ENCODE measurements around the gene ATG5.

The ATG5 gene

DNA sequence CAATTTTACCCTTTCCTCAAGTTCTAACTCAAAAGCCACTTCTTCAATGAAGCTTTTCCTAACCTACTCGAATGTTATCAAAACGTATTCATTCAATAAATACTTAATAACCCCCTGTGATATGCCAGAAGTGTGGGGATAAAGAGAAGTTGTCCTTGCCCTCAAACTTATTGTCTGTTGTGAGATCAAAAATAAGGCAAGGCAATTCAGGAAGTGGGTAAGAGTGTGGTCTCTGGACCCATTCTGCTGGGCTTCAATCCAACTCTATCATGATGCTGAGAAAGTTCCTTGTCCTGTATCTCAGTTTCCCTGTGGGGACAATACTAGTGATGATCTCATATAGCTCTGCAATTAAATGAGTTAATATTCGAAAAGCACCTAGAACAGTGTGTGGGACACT lies 146.7 kb downstream of the ATG5 start:
- DNase-seq (ENCODE audit: low read depth), result no peak

DNA sequence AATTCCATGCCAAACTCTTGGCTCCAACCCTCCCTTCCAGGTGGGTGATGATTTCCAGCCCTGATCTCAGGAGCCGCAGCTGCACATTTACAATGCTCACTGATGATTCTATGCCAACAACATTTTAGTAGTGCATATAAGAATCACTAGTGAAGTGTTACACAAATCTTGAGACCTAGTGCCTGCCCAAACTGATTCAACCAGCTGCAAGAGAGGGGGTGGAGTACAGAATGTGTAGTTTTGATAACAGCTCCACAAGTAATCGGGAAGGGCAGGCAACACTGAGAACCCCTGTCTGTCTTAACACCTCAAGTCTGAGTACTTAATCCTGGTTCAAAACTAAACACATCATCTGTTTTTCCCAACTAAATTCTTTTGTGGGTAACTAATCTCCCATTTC lies 147.8 kb downstream of the ATG5 start:
- DNase-seq (ENCODE audit: low read depth), result no peak

DNA sequence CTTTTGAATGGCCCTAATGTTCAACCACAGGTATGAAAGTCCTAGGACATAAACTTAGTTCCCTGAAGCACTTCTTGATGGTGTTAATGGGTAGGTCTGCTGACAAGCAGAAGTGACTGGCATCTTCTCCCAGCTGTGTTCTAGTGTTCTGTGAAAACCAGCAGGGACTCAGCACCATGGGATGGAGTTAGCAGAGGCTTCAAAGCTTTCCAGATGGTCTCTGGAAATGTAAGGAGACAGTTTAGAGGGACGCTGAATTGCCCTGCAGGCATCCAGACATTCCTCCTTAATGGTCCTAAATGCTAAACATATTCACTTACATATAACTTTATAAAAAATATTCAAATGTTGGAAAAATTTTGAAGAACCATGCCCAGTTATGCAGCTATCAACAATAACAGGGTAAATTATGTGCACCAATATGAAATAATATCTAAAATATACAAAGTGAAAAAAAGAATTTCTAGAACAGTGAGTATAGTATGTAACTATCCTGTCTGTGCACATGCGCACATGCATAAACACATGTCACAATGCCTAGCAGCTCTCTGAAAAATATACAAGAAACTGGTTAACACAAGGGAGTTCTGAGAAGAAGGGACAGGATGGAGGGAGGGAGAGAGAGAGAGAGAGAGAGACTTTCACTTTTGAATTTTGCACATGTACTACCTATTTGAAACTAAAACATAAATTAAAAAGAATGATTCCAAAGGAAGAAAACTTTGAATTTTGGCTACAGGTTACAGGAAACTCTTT lies 152.3 kb downstream of the ATG5 start:
- no peak for DNase-seq (ENCODE audit: low read depth)

DNA sequence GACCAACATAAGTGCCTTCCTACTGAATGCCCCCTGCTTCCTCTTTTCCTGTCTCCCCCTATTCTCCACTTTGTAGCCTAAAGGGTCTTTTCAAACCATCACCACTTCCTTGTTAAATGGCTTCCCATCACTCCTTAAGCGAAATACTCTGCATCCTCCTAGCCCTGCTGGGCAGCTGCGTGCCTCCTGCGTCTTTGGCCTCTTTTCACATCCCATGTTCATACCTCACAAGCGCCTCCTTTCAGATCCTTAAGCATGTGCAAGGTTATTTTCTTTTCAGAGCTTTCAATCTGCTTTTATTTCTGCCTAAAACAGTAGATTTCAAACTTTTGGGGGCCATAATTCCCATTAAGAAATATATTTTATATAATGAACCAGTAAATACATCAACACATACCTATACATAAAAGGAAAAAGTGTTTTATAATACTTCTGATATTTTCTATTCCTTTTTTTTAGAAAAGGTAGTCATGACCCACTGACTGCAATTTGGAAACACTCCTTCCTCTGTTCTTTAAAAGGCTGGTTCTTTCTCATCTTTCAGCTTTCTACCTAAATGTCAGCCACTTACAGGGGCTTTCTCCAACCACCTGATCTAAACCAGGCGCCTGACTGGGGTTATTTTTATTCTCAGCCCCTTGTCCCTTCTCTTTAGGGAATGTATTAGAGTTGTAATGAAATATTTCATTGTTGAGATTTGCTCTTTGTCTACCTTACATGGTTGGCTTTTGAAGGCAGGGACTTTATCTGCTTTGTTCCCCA lies 155.3 kb downstream of the ATG5 start:
- DNase-seq (ENCODE audit: low read depth), result no peak

DNA sequence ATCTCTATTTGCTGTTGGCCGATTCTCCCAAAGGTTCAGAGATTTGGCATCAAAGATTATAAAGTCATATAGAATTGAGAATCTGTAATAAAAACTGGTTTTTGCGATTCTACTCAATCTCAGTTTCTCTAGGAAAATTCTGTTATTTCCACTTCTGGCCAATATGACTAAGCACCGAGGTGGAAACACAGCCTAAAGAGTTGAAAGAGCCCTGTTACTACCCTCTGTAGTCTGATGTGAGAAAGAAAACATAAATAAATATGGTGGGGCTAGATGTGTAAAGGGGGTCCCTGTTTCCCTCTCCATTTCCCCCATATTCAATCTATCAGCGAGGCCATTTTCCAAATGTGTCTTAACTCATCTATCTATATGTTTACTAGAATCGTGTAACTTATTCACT lies 156.0 kb downstream of the ATG5 start:
- DNase-seq (ENCODE audit: low read depth), result no peak

DNA sequence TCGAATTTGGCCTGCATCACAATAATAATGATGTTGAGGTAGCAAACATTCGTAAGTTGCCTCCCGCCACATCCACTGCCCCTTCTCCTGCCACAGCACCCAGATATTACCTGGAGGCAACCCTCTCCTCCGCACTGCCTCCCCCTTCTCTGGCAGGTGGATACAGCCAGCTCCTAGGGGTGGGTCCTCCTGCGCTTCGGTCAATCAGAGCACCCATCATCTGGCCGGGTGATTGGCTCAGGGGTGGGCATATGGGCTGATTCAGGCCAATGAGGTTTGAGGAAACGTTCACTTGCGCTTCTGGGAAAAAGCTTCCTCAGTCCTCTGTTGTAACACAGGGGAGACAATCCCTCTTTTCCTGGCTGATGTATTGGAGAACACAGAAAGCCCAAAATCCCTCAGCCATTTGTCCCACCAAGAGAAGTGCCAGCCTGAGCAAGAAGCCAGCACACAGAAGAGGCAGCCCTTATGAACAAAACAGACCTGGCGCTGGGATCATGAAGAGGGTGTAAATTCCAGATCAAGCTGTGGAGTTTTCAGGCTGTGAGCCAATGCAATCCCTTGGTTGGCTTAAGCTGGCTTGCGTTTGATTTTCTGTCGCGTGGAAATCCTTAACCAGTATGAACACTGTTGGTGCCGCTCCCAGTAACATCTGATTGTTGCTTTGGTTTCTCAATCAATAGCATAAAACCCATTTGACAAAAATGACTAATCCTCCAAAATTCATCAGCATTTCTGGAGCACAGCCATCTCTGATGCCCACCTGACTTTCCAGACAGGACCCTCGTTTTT lies 157.3 kb downstream of the ATG5 start:
- no peak for DNase-seq (ENCODE audit: low read depth)

DNA sequence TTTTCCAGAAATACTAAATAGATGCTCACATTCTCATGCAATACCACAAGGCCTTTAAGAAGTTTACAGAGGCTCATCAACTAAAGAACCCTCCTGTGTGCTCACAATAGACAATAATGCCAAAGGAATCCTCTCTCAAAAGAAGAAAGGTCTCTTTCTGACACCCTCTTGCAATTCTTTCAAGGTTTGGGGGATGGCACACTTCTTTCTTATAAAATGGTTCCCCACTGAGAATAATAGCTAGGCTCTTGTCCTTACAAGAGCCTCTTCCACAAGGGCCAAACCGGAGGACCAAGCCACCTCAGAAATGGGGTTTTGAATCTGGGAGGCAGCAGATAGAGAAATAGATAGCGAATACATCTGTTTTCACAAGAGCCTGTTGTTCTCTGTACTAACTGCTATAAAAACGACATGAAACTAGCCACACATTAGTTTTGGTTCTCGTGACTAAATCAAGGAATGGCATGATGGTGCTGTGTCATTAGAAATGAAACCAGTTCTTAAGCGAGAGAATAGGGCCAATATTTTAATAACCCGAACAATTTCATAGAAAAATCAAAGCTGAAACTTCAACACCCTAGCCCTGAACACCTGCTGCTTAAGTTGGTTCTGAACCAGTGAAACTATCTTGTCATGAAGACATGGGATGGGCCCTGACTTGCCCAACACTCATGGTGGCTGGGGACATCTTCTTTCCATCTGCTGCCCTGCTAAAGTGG lies 158.3 kb downstream of the ATG5 start:
- no peak for DNase-seq (ENCODE audit: low read depth)

DNA sequence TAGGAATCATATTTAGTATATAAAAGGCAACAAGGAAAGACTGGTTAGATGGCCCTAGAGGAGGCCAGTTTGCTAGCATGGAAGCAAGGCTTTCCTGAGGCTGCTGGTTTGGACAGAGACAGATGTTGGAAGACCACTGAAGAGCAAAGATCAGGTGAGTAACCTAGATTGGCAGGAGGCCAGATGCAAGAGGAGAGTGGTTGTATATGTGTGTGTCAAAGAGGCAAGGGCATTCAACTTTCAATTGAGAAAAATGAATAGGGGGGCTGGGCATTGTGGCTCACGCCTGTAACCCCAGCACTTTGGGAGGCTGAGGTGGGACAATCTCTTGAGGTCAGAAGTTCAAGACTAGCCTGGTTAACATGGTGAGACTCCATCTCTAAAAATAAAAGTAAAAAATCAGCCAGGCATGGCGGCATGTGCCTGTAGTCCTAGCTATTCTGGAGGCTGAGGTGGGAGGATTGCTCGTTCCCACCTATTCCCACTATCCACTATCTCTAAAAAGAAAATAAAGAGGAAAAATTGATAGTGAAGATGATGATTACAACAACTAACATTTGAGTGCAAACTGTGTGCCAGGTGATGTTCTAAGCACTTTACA lies 159.6 kb downstream of the ATG5 start:
- DNase-seq (ENCODE audit: low read depth), result no peak

DNA sequence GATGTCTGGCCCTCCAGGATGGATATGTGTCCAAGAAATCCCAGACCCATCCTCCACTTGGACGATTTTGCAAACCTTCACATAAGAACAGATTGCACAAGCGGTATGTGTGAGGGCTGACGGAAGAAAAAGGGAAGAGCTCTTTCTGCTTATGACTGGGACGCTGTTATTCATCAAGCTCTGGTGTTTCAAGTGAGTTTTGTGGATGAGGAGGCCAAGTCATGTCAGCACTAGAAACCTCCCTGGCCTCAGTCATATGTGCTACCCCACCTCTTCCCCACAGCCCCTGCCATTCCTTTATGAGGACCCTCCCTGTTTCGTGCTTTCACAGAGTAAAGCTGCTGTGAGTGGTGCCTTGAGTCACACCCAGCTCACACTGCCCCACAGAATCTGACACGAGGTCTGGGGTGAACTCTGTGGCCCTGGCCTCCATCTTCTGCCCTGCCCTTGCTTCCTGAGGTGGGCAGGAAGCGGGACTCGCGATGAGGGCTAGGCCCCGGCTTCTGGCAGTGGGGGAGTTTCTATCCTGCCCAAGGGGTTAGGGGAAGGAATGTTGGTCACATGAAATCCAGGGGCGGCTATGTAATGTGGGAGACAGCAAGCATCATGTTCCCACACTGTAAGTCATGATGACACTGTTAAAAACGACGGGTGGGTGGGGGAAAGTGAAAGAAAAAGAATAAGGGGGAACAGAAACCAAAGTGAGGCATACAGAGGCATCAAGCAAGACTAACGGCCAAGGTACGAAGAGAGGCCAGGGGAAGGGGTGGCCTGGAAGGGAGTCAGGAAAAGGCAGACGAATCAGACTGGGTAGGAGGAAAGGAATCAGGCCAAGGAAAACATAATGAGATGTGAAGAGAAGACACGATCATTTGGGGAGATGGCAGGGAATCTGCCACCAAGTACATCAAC lies 161.3 kb downstream of the ATG5 start:
- DNase-seq (ENCODE audit: low read depth), result peak; percentile 35

DNA sequence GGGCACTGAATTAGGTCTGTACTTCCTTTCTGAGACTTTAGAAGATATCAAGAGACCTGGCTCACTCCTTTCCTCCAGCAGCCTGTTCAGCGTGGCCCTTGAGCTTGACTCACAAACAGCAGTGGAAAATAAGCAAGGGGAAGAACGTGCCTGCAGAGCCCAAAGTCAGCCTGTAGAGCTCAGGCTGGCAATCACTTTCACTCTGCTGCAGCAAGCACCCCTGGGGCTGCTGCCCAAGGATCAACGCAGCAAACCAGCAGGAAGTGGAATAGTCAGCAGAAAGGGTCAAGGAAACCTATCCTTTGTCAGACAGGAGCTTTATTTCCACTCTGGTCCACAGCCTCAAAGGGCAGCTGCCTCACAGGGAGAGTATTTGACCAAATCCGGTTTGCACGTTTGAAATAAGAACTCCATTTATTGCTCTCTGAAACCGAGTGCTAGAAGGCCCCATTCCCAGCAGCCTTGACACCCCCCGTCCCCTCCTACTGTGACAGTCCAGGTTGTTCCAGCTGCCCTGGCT lies 162.1 kb downstream of the ATG5 start:
- no peak for DNase-seq (ENCODE audit: low read depth)

DNA sequence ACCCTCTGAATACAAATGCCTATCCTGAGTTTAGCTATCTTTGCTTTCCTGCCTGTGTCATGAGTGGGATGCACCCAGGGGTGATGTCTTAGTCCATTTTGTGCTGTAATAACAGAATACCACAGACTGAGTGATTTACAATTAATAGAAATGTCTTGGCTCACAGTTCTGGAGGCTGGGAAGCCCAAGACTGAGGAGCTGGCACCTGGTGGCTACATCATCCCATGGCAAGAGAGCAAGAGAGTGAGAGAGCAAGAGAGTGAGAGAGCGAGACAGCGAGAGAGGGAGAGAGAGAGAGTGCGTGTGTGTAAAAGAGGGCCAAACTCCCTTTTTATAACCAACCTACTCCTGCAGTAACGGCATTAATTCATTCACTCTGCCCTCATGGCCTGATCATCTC lies 162.6 kb downstream of the ATG5 start:
- no peak for DNase-seq (ENCODE audit: low read depth)

DNA sequence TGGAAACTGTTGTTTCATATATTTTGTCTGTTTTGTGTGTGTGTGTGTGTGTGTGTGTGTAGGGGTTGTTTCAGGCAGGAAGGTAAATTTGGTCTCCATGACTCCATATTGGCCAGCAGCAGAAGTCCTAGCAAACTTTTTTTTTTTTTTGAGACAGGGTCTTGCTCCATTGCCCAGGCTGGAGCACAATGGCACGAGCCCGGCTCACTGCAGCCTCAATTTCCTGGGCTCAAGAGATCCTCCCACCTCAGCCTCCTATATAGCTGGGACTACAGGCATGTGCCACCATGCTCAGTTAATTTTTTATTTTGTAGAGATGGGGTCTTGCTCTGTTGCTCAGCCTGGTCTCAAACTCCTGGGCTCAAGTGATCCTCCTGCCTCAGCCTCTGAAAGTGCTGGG lies 163.7 kb downstream of the ATG5 start:
- DNase-seq (ENCODE audit: low read depth), result no peak

DNA sequence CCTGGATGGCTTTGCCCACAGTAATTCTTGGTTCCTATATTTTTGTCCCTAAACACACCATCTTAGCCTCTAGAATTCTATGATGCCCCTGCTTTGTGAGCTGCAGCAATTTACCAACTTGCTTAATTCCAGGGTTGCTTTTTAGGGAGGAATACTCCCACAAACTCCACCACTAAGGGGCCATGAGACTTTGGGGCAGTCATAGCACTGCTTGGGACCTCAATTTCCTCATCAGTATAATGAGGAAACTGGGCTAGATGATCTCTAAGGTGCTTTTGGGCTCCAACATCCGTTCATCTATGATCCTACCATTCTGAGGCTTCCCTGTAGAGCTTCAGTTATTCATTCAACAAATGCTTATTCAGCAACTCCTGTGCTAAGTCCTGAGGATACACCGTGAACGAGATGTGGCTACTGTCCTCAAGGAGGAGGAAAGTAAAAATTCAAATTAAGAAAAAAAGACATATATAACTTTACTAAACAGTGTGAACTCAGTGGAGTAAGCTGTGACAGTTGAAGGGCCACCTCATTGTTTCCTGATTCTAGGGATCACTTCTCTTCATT lies 164.2 kb downstream of the ATG5 start:
- DNase-seq (ENCODE audit: low read depth), result no peak

DNA sequence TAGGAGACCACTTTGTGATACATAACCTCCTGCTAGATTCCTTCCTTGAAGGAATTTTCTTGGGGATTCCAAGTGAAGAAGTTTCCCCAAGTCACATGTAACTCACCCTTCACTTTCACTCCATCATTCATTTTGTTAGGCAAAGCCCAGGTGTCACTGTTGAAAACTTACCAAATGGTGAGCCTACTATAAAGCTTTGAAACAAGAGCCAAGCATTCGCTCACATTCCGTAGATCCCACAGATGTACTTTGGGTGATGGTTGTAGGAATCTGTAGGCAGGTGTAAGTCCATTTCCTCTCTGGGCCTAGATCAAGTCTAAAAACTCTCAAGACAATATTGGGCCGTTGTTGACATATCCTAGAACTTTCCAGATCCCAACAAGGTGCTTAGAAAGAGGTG lies 165.4 kb downstream of the ATG5 start:
- no peak for DNase-seq (ENCODE audit: low read depth)

DNA sequence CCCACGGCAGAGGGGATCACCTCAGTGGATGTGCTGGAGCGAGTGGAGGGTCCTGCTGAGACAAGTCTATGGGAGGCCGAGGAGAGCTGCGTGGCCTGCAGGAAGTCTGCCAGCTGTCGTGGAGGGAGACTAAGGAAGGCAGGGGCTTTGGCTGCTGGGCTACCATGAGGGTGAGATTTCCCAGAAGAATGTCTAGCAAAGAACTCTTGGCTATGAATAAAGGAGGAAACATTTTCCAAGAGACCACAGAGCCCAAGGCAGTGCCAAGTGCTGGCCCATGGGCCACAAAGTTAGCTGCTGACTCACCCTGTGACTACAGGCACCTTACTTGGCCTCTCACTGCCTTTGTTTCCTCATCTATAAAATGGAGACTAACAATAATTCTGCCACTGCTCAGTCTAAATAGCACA lies 166.0 kb downstream of the ATG5 start:
- no peak for DNase-seq (ENCODE audit: low read depth)

DNA sequence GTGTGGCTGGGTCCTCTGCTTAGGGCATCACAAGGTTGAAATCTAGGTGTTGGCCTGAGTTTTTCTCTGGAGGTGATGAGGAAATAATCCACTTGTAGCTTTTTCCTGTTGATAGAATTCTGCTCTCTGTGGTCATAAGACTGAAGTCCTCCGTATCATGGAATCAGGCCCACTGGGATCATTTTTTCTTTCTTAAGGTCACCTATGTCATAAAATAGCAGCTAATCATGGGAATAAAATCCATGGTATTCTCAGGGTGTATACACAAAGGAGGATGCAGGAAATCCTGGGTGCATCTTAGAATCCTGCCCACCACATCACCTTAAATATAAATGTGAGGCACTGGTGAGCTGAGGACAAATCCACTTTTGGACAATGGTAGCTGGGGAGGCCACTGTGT lies 166.7 kb downstream of the ATG5 start:
- DNase-seq (ENCODE audit: low read depth), result no peak

DNA sequence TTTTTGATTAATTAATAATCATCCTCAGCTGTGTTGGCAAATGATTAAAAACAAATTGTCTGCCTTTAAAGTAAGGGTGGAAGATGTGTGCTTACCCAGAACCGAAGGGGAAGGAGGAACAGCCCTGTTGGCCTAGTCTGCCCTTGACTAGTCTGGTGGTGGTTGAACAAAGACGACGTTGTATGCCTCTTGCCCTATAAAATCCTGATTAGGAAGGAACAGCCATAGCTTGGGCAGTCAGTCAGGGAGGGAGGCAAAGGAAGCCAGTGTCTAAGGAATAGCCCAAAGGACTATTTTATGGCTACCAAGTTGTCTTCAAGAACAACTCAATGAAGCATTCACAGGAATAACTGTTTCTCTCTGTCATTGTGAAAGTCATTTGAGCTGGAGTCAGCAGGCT lies 168.7 kb downstream of the ATG5 start:
- DNase-seq (ENCODE audit: low read depth), result no peak

DNA sequence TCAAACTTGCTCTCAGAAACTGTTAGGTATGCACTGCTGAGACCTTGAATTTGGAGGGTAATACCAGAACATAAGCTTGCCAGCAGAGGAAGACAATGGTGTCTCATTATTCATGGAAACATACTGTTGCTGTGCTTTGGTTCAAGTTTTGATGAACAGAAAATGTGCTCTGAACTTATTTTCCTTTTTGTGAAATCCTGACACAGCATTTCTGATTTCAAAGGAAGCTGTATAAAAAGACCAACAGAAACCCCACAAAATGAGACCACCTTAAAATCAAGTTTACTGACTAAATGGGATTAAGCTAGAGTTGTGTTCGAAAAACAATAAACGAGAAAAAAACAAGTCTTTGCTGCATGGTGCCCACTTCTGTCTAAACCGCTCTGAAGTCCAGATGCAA lies 169.1 kb downstream of the ATG5 start:
- DNase-seq (ENCODE audit: low read depth), result no peak

DNA sequence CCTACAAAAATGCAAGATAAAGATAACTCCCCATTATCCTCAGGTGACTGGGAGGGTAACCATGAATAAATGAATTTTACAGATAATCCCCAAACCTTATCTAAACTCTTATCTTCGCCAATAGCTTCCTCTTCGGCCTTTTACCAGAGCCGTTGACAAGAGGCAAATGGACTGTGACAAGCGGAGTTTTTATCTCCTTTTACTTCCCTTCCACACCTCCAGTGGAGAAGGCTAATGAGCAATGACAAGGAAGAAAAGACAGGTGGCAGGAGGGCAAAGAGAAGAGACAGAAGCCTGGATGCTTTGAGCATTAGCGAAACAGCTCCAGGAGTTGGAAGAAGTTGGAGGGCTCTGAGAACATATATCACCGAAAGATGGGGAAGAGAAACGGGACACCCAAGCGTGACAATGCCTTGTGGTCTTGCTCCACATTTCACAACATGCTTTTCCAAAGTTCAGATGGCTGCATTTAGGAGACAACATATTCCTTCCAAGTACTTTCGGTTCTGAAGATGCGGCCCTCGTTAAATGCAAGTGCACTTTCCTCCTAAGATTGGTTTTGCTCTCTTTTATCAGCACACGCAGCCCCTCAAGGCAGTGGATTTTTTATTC lies 170.2 kb downstream of the ATG5 start:
- DNase-seq (ENCODE audit: low read depth), result no peak

DNA sequence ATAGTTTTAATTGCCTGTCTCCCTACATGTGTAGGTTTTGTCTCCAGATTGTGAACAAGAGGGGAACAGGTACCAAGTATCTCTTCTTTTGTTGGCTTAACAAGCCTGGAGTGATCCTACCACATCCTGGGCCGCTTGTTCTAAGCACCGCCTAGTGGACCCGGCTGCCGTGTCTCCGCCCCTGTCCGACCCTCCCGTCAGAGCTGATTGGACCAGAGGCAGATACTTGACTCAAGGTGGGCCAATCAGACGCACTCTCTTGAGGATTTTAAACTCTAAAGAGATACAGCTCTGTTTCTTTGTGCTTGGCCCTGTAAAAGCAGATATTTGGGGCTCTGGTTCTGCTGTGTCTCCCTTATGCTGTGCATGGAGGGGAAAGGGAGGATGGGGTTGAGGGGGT lies 171.2 kb downstream of the ATG5 start:
- no peak for DNase-seq (ENCODE audit: low read depth)
